Vagina (tissue), 2 donors: ENCODE data around the gene CYP26A1. TPM values are rescaled to one million over a fixed set of nuclear protein-coding genes. Genes with fewer than 3 reads are reported as not detected.

Source experiments
- DNase-seq, 2 donors: peaks; one replicate each; pipeline ENCODE4 v3.0.0-alpha.2; 2017; ENCODE audit errors: extremely low spot score in 2 of 2
- H3K27ac ChIP-seq: fragments of 200-600 bp; sonication (generic); one replicate; pipeline ENCODE4 v1.5.1; 2019
- H3K27me3 ChIP-seq: fragments of 200-600 bp; sonication (generic); one replicate; pipeline ENCODE4 v1.5.1; 2019
- H3K36me3 ChIP-seq, 2 donors: fragments of 200-600 bp; sonication (generic); one replicate each; pipeline ENCODE4 v1.5.1; 2017 to 2019
- H3K4me1 ChIP-seq: fragments of 200-600 bp; sonication (generic); one replicate; pipeline ENCODE4 v1.5.1; 2019
- H3K4me3 ChIP-seq, 2 donors: fragments of 200-600 bp; sonication (generic); 1 replicate in 1 of 2; 2 replicates in 1 of 2; pipeline ENCODE4 v1.5.1; 2016 to 2019
- H3K9me3 ChIP-seq: fragments of 200-600 bp; sonication (generic); one replicate; pipeline ENCODE4 v1.5.1; 2019
- POLR2A ChIP-seq, 2 donors: fragments of 450-650 bp; IDR thresholded peaks; one replicate each; pipeline ENCODE4 v1.6.1; 2017; ENCODE audit warnings: antibody characterized with exemption in 2 of 2, mild to moderate bottlenecking in 2 of 2, moderate library complexity in 2 of 2
- POLR2AphosphoS5 ChIP-seq, 2 donors: sonication (generic); formaldehyde crosslinking; IDR thresholded peaks; one replicate each; pipeline ENCODE4 v1.9.0; 2017; ENCODE audit warnings: antibody characterized with exemption in 2 of 2, mild to moderate bottlenecking in 2 of 2, low read depth in 1 of 2; ENCODE audit not compliant: insufficient read depth in 1 of 2
- intact Hi-C: fragments of 100-400 bp; cut with DNase I; formaldehyde crosslinking; loops from one replicate; pipeline ENCODE4 v1.15.1; 2023
- total RNA-seq: library from RNA; depleted of rRNA; stranded (reverse); fragments of >200 nt; gene quantifications from one replicate; pipeline ENCODE4 v1.2.3, GENCODE V29; 2016
- TF ChIP-seq, protein P1 (sequence below), 3 experiments: fragments of 450-650 bp in 2 of 3; fragments of 200-600 bp in 1 of 3; sonication (generic) in 1 of 3; IDR thresholded peaks; one replicate each; pipeline ENCODE4 v1.5.1; 2017 to 2019; ENCODE audit warnings: antibody characterized with exemption in 3 of 3, mild to moderate bottlenecking in 2 of 3, moderate library complexity in 2 of 3

Gene CYP26A1
- total RNA-seq, 1 donor from 2014 or later = not detected

DNA sequence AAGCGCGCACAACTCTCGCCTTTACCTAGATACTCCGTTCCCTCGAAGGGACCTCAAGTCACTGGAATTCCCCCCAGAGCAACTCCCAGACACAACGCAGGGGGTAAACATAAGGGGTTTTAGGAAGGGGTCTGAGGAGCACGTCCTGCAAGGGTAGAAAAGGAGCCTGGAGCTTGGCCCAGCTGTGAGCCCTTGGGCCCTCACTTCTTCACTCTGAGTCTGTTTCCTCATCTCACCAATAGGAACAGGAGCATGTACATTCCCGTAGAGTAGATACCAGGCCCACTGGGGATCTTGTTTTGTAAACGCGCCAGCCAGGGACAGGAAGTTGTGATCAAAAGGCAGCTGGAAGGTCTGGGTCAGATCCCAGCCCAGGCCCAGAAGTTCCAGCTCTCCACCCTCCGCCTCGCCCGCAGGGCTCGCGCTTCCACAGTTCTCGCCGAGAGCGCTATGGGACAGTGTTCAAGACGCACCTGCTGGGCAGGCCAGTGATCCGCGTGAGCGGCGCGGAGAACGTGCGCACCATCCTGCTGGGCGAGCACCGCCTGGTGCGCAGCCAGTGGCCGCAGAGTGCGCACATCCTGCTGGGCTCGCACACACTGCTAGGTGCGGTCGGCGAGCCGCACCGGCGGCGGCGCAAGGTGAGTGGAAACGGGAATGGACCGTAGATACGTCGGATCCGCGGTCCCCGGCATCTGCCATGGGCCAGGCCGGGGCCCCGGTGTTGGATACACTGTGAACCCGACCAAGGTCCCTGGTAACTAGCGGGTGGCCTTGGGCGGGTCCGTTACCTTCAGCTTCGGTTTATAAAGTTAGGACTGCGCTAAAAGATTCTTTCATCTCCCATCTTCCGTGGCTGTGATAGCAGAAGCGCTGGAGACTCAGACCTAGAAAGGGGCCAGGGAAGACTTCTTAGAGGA, 11.8 kb upstream of the CYP26A1 start:
- DNase-seq = no peak
- Histone ChIP-seq H3K4me1 (peaks cover 35% of the 10 kb centered on the region), H3K36me3 (no peaks in the 10 kb centered on the region), H3K27me3 (peaks cover 5% of the 10 kb centered on the region), H3K4me3 (peak overlapping the region; percentile 16 to 33), H3K27ac (no peak overlapping the region), H3K9me3 (no peaks in the 10 kb centered on the region)
- intact Hi-C loops = no loop called here
- no peak for TF ChIP-seq POLR2AphosphoS5 (IDR thresholded peaks at IDR 0.05; ENCODE audit: insufficient read depth in 1 of 2, low read depth in 1 of 2)
- TF ChIP-seq, protein P1, sequence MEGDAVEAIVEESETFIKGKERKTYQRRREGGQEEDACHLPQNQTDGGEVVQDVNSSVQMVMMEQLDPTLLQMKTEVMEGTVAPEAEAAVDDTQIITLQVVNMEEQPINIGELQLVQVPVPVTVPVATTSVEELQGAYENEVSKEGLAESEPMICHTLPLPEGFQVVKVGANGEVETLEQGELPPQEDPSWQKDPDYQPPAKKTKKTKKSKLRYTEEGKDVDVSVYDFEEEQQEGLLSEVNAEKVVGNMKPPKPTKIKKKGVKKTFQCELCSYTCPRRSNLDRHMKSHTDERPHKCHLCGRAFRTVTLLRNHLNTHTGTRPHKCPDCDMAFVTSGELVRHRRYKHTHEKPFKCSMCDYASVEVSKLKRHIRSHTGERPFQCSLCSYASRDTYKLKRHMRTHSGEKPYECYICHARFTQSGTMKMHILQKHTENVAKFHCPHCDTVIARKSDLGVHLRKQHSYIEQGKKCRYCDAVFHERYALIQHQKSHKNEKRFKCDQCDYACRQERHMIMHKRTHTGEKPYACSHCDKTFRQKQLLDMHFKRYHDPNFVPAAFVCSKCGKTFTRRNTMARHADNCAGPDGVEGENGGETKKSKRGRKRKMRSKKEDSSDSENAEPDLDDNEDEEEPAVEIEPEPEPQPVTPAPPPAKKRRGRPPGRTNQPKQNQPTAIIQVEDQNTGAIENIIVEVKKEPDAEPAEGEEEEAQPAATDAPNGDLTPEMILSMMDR (IDR thresholded peaks at IDR 0.05) = no peak
- no peak for TF ChIP-seq POLR2A (IDR thresholded peaks at IDR 0.05)

DNA sequence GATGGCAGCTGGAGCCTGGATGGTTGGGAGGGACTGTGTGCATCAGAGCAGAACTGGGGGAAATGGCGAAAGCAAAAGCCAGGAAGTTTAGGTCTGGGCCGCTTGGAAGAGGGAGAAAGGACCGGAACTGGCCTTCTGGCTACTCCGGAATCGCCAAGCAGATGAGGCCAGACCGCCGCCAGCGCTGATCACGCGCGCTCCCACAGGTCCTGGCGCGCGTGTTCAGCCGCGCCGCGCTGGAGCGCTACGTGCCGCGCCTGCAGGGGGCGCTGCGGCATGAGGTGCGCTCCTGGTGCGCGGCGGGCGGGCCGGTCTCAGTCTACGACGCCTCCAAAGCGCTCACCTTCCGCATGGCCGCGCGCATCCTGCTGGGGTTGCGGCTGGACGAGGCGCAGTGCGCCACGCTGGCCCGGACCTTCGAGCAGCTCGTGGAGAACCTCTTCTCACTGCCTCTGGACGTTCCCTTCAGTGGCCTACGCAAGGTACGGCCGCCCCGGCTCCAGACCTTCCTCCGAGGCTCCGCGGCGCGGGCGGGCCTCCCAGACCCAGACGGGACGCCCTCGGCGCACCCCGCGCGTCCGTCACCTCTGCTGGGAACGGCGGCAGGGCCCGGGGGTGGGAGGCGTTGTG, 11.1 kb upstream of the CYP26A1 start:
- DNase-seq = no peak
- H3K4me1 ChIP-seq = peaks cover 35% of the 10 kb centered on the region
- H3K36me3 ChIP-seq = no peaks in the 10 kb centered on the region
- H3K27me3 ChIP-seq = peaks cover 5% of the 10 kb centered on the region
- H3K27ac ChIP-seq = no peak overlapping the region
- TF ChIP-seq POLR2AphosphoS5 (IDR thresholded peaks at IDR 0.05; ENCODE audit: insufficient read depth in 1 of 2, low read depth in 1 of 2) = no peak
- no peak for TF ChIP-seq POLR2A (IDR thresholded peaks at IDR 0.05)
- TF ChIP-seq, protein P1 (IDR thresholded peaks at IDR 0.05) = no peak
- intact Hi-C loops = no loop called here
- no peaks in the 10 kb centered on the region for H3K9me3 ChIP-seq
- H3K4me3 ChIP-seq = peak overlapping the region; percentile 16 to 33

DNA sequence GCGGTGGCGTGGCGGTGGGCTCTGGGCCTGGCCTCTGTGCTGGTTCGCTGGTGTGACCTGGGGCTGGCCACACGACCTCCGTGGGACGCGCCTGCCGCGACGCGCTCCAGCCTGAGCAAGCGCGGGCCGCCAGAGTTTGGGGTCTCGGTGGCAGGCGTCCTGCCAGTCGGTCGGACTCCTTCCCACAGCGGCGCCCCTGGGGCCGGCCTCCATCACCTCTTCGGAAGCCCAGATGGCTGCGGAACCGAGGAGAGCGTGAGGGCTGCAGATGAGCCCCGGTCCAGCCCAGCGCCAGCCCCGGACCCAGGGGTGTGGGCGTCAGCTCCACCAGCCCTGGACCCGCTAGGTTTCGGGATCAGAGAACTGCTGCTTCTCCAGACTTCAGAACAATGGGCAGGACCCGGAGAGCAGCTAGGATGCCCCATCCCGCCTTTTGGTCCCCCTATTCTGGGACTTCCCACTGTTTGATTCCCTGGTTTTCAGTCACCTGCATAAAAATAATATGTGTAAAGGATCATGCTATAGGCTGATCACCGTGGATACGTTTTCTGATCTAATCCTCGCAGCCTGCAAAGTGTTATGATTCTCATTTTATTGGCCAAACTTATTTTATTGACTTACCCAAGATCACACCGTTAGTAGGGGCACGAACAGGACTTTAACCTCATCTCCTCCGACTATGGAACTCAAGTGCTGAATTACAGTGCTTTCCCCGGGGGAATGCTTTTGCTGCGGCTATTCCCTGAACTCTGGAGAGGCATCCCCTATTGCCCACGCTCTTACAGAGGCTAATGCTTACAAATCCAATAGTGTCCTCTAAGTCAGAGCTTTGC, 10.3 kb upstream of the CYP26A1 start:
- Histone ChIP-seq H3K27me3 (peaks cover 5% of the 10 kb centered on the region), H3K27ac (no peak overlapping the region), H3K36me3 (no peaks in the 10 kb centered on the region), H3K9me3 (no peaks in the 10 kb centered on the region), H3K4me3 (peak overlapping the region in 1 of 2 donors; percentile 33), H3K4me1 (peaks cover 40% of the 10 kb centered on the region)
- DNase-seq = no peak
- intact Hi-C loops = no loop called here
- TF ChIP-seq POLR2AphosphoS5 (IDR thresholded peaks at IDR 0.05; ENCODE audit: insufficient read depth in 1 of 2, low read depth in 1 of 2) = no peak
- TF ChIP-seq, protein P1 (IDR thresholded peaks at IDR 0.05) = no peak
- TF ChIP-seq POLR2A (IDR thresholded peaks at IDR 0.05) = no peak

DNA sequence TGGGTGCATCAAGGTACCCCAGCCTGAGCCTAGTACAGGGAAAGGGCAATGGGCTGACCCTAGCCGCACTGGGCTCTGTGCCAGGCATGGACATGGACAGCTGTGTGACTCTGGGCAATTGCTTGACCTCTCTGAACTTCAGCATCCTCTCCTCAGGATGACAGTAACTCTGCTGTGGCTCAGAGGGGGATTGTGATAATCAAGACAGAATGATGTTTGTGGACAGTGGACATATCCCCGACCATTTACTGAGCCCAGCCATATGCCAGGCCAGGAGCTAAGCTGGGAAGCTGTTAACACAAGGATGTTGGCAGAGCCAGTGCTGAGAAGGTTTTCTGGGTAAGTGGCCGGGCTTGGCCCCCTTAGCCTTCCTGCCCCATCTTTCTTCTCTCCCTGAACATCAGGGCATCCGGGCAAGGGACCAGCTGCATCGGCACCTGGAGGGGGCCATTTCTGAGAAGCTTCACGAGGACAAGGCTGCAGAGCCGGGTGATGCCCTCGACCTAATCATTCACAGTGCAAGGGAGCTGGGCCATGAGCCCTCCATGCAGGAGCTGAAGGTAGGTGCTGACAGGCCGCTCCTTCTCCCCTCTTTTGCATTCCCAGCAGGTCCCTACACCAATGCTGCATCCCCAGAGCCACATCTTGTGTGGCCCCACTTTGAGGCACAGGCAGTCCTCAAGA, 9.6 kb upstream of the CYP26A1 start:
- TF ChIP-seq POLR2AphosphoS5 (IDR thresholded peaks at IDR 0.05; ENCODE audit: insufficient read depth in 1 of 2, low read depth in 1 of 2) (no peak), POLR2A (IDR thresholded peaks at IDR 0.05) (no peak)
- TF ChIP-seq, protein P1 (IDR thresholded peaks at IDR 0.05) = no peak
- Histone ChIP-seq H3K27ac (no peak overlapping the region), H3K4me1 (peaks cover 47% of the 10 kb centered on the region), H3K27me3 (peaks cover 5% of the 10 kb centered on the region), H3K4me3 (no peak overlapping the region), H3K9me3 (no peaks in the 10 kb centered on the region), H3K36me3 (no peaks in the 10 kb centered on the region)
- no peak for DNase-seq
- intact Hi-C loops = no loop called here
